GM12878 (cell line): ENCODE measurements around the gene PTPN22. TPM values are rescaled to one million over a fixed set of nuclear protein-coding genes. Genes with fewer than 3 reads are reported as not detected.

Source experiments
- ATAC-seq: fragments of 200-7000 bp; cut with Tn5 transposase; 3 replicates; pipeline ENCODE4 v1.9.1; 2020; ENCODE audit warnings: mild to moderate bottlenecking, moderate library complexity
- BruUV-seq: library from RNA; stranded (reverse); fragments of 400-500 nt; replicated peaks from 2 replicates; lab custom pipeline; 2021; lab: Mats Ljungman, UMichigan
- CTCF ChIA-PET: fragments of 300-600 bp; sonication (Branson Sonifier 250); formaldehyde crosslinking; extraction: SDS; loops from one replicate; lab custom pipeline; 2021; ENCODE audit warnings: inconsistent platforms; lab: Yijun Ruan, JAX
- POLR2A ChIA-PET: fragments of 350-600 bp; formaldehyde crosslinking; extraction: SDS; loops from one replicate; lab custom pipeline; 2021; ENCODE audit warnings: inconsistent platforms; lab: Charles Lee
- RAD21 ChIA-PET: fragments of 300-600 bp; sonication (Branson Sonifier 250); formaldehyde crosslinking; loops from one replicate; lab custom pipeline; 2023; ENCODE audit warnings: antibody characterized with exemption; ENCODE audit not compliant: unreplicated experiment; lab: Charles Lee
- SMC1A ChIA-PET: fragments of 300-600 bp; sonication (Branson Sonifier 250); formaldehyde crosslinking; loops from one replicate; lab custom pipeline; 2023; ENCODE audit not compliant: unreplicated experiment, uncharacterized antibody; lab: Charles Lee
- DNase-seq: peaks from one replicate; pipeline ENCODE4 v3.0.0-alpha.2; 2011; ENCODE audit warnings: low read depth, low spot score
- FAIRE-seq: peaks from 3 replicates; lab custom pipeline; 2011; peaks lifted over from hg19 to GRCh38; lab: Jason Lieb, UNC
- H2AFZ ChIP-seq: 2 replicates; pipeline ENCODE4 v1.6.0; 2011; ENCODE audit warnings: low read depth, low read length, control low read depth; ENCODE audit not compliant: control insufficient read depth
- H3K27ac ChIP-seq: 2 replicates; pipeline ENCODE4 v1.5.1; 2011; ENCODE audit warnings: control low read depth; ENCODE audit not compliant: control insufficient read depth, insufficient read depth
- H3K27me3 ChIP-seq, 2 experiments: replicated peaks in 1 of 2; 2 replicates each; pipeline versions ENCODE4 v1.6.0 to v1.6.1; 2011; ENCODE audit warnings: low read length in 1 of 2; ENCODE audit not compliant: control insufficient read depth in 2 of 2, insufficient read depth in 2 of 2
- H3K36me3 ChIP-seq, 2 experiments: 2 replicates each; pipeline ENCODE4 v1.5.1; 2011; ENCODE audit warnings: low read length in 1 of 2; ENCODE audit not compliant: control insufficient read depth in 2 of 2, insufficient read depth in 2 of 2
- H3K4me1 ChIP-seq: 2 replicates; pipeline ENCODE4 v1.6.1; 2011; ENCODE audit warnings: mild to moderate bottlenecking, low read length, moderate library complexity, mixed read lengths; ENCODE audit not compliant: control insufficient read depth, insufficient read depth
- H3K4me2 ChIP-seq: 2 replicates; pipeline ENCODE4 v1.6.0; 2011; ENCODE audit warnings: control low read depth; ENCODE audit not compliant: control insufficient read depth, insufficient read depth
- H3K4me3 ChIP-seq: fragments of 200-600 bp; sonication (generic); 2 replicates; pipeline ENCODE4 v1.5.1; 2016
- H3K79me2 ChIP-seq: 2 replicates; pipeline ENCODE4 v1.6.0; 2011; ENCODE audit warnings: low read length; ENCODE audit not compliant: control insufficient read depth, insufficient read depth
- H3K9ac ChIP-seq: 2 replicates; pipeline ENCODE4 v1.8.0; 2011; ENCODE audit warnings: low read length, control low read depth, mixed read lengths; ENCODE audit not compliant: control insufficient read depth, insufficient read depth
- H3K9me3 ChIP-seq: replicated peaks from 3 replicates; pipeline ENCODE4 v1.5.1; 2011; ENCODE audit warnings: mild to moderate bottlenecking, low read length; ENCODE audit not compliant: control insufficient read depth, insufficient read depth
- H4K20me1 ChIP-seq: 2 replicates; pipeline ENCODE4 v1.6.0; 2011; ENCODE audit not compliant: control insufficient read depth, insufficient read depth
- CEBPZ ChIP-seq: fragments of 150-350 bp; IDR thresholded peaks from 2 replicates; pipeline ENCODE4 v1.6.1; 2016; ENCODE audit warnings: low read depth, low read length
- CHD2 ChIP-seq: IDR thresholded peaks from 2 replicates; pipeline ENCODE4 v1.6.1; 2011; ENCODE audit warnings: low read depth, low read length, improper control_type of control experiment, borderline replicate concordance
- DPF2 ChIP-seq: fragments of 450-650 bp; IDR thresholded peaks from 2 replicates; pipeline ENCODE4 v1.6.1; 2017; ENCODE audit warnings: mild to moderate bottlenecking
- HCFC1 ChIP-seq: fragments of 150-350 bp; IDR thresholded peaks from 2 replicates; pipeline ENCODE4 v1.6.1; 2014; ENCODE audit warnings: low read length
- IRF5 ChIP-seq: fragments of 450-650 bp; IDR thresholded peaks from 2 replicates; pipeline ENCODE4 v1.6.1; 2017; ENCODE audit warnings: borderline replicate concordance
- JUNB ChIP-seq: IDR thresholded peaks from 2 replicates; pipeline ENCODE4 v1.6.1; 2016; ENCODE audit warnings: antibody characterized with exemption, mild to moderate bottlenecking
- NR2C2 ChIP-seq: IDR thresholded peaks from 2 replicates; pipeline ENCODE4 v1.6.1; 2011; ENCODE audit warnings: borderline replicate concordance, low read depth; ENCODE audit not compliant: control insufficient read depth, insufficient read length
- PAX8 ChIP-seq: fragments of 450-650 bp; IDR thresholded peaks from 2 replicates; pipeline ENCODE4 v1.6.1; 2017; ENCODE audit warnings: mild to moderate bottlenecking, moderate library complexity
- RBBP5 ChIP-seq: fragments of 200-600 bp; sonication (generic); conservative IDR thresholded peaks from 2 replicates; pipeline ENCODE4 v1.6.1; 2016
- RELA ChIP-seq: fragments of 450-650 bp; IDR thresholded peaks from 2 replicates; pipeline ENCODE4 v1.8.0; 2014; ENCODE audit warnings: borderline replicate concordance; ENCODE audit not compliant: partially characterized antibody
- TCF12 ChIP-seq: IDR thresholded peaks from 2 replicates; pipeline ENCODE4 v1.6.1; 2011; ENCODE audit warnings: low read depth, mild to moderate bottlenecking, low read length
- ZNF384 ChIP-seq: IDR thresholded peaks from 2 replicates; pipeline ENCODE4 v1.6.1; 2012; ENCODE audit warnings: low read depth, mild to moderate bottlenecking, low read length, improper control_type of control experiment, borderline replicate concordance
- ZNF687 ChIP-seq: fragments of 450-650 bp; IDR thresholded peaks from 2 replicates; pipeline ENCODE4 v1.6.1; 2017; ENCODE audit warnings: mild to moderate bottlenecking, moderate library complexity
- WGBS: methylation state at CpG from one replicate; pipeline ENCODE4 v1.1.6; 2016; ENCODE audit warnings: low lambda C conversion rate; ENCODE audit not compliant: insufficient replicate concordance, insufficient coverage; ENCODE audit errors: missing lambda C conversion rate; 5-methylcytosine and 5-hydroxymethylcytosine counted together
- in situ Hi-C: fragments of 300-500 bp; cut with MboI; formaldehyde crosslinking; loops from 9 replicates; pipeline ENCODE4 v1.14.3; 2018; ENCODE audit warnings: mixed read lengths
- intact Hi-C: fragments of 100-400 bp; cut with micrococcal nuclease; formaldehyde crosslinking; loops from one replicate; pipeline ENCODE4 v1.14.2; 2022; ENCODE audit not compliant: unreplicated experiment
- polyA plus RNA-seq, 11 experiments: library from polyadenylated mRNA; depleted of rRNA in 4 of 11; unstranded in 6 of 11; stranded (reverse) in 5 of 11; fragments of >200 nt; fragmentation: Nextera tagmentation in 4 of 11; fragmentation: Illumina TruSeq in 1 of 11; extraction: Ambion mirVana in 4 of 11; extraction: Trizol in 1 of 11; gene quantifications; 1 replicate in 1 of 11; 2 replicates in 10 of 11; pipeline versions ENCODE4 v1.2.1 to v1.2.3, GENCODE V29; 2011 to 2016; ENCODE audit warnings: inconsistent platforms in 2 of 11, missing spikeins in 2 of 11, low read depth in 1 of 11
- total RNA-seq, 4 experiments: library from RNA; depleted of rRNA in 3 of 4; stranded (reverse); fragments of >200 nt in 3 of 4; fragmentation: Illumina TruSeq in 1 of 4; extraction: Trizol in 1 of 4; gene quantifications; 2 replicates each; pipeline versions ENCODE4 v1.2.1 to v1.2.3, GENCODE V29; 2013 to 2021

PTPN22 gene
- total and polyA plus RNA-seq, 10 of the 15 experiments (the other 5 are each of a cell fraction or from before 2014, with no cell fraction given), result 22.8 to 65.1 (median 44.9) TPM

- ChIA-PET RAD21 (interaction anchor here (1.5 to 4.6 kb wide), 2 partner anchors 39 to 63 kb away, joined by 4 to 19 read pairs; no protein-coding TSS in a partner anchor), SMC1A (interaction anchor here (1.0 to 3.1 kb wide), 10 partner anchors 8 to 104 kb away, joined by 3 to 12 read pairs (median 4); partner anchors contain the start of gene BCL2L15), CTCF (interaction anchor here (1.1 to 2.2 kb wide), 4 partner anchors 9 to 63 kb away, joined by 4 to 12 read pairs (median 5); no protein-coding TSS in a partner anchor), POLR2A (no interaction called here)
- Histone ChIP-seq H4K20me1 (no peaks in the 10 kb centered on the region), H3K79me2 (peaks cover 9% of the 10 kb centered on the region), H3K9ac (no peak overlapping the region), H2AFZ (no peak overlapping the region), H3K27me3 (no peaks in the 10 kb centered on the region), H3K9me3 (no peaks in the 10 kb centered on the region), H3K27ac (no peak overlapping the region), H3K36me3 (peaks cover 6 to 12% of the 10 kb centered on the region in 2 experiments; a peak in 3 of 4 replicates), H3K4me2 (no peak overlapping the region), H3K4me1 (no peaks in the 10 kb centered on the region), H3K4me3 (no peak overlapping the region)
- intact Hi-C loops (no loop called here), in situ Hi-C loops (no loop called here)
- no TSS peak for BruUV-seq
- WGBS, result 95% methylated on average over 1 of the region's 1 CpG
- DNase-seq (no peak), ATAC-seq (no peak; the same call in 2 of the 3 replicates), FAIRE-seq (no peak)
- TF ChIP-seq ZNF687 (no peak), DPF2 (no peak), JUNB (no peak), CHD2 (no peak), CEBPZ (no peak), IRF5 (no peak), RBBP5 (no peak), ZNF384 (no peak), TCF12 (no peak), RELA (no peak), PAX8 (no peak), HCFC1 (no peak), NR2C2 (no peak)
These were observed 26.8 kb upstream of the PTPN22 start for GRCh38 chr1:113898241-113898814.
